K562 (cell line): ENCODE measurements around the gene SLCO3A1. TPM values are rescaled to one million over a fixed set of nuclear protein-coding genes. Genes with fewer than 3 reads are reported as not detected.

ENCODE experiments used
- ATAC-seq: fragments of 200-7000 bp; cut with Tn5 transposase; 3 replicates; pipeline ENCODE4 v1.9.1; 2020; ENCODE audit warnings: moderate library complexity
- BruUV-seq: library from RNA; stranded (reverse); fragments of 400-500 nt; replicated peaks from 2 replicates; lab custom pipeline; 2021; lab: Mats Ljungman, UMichigan
- CTCF ChIA-PET: fragments of 300-600 bp; formaldehyde crosslinking; extraction: SDS; loops from one replicate; lab custom pipeline; 2021; ENCODE audit warnings: low intra/inter-chr PET ratio; lab: Yijun Ruan, JAX
- POLR2A ChIA-PET: fragments of 300-600, 350-650 bp; sonication (Branson Sonifier 250); formaldehyde crosslinking; extraction: SDS; loops from one replicate; lab custom pipeline; 2021; ENCODE audit warnings: antibody characterized with exemption, inconsistent platforms; lab: Yijun Ruan, JAX
- DNase-seq, 4 experiments: peaks; one replicate each; pipeline versions ENCODE4 v3.0.0 to v3.0.0-alpha.2; 2011 to 2018; ENCODE audit warnings: low spot score in 3 of 4, mixed read lengths in 3 of 4; ENCODE audit errors: extremely low read depth in 1 of 4
- FAIRE-seq: peaks from 2 replicates; lab custom pipeline; 2011; peaks lifted over from hg19 to GRCh38; lab: Jason Lieb, UNC
- H2AFZ ChIP-seq: 2 replicates; pipeline ENCODE4 v1.6.0; 2011; ENCODE audit warnings: low read depth, low read length, control low read depth, inconsistent platforms
- H3K27ac ChIP-seq: fragments of 200-600 bp; 3 replicates; pipeline ENCODE4 v1.8.0; 2011; ENCODE audit warnings: low read depth, mild to moderate bottlenecking, control low read depth, inconsistent platforms, low read length, moderate library complexity, mixed read lengths; ENCODE audit errors: extremely low read depth
- H3K27me3 ChIP-seq, 2 experiments: fragments of 300-600 bp in 1 of 2; 2 replicates in 1 of 2; 3 replicates in 1 of 2; pipeline versions ENCODE4 v1.6.0 to v1.8.0; 2011; ENCODE audit warnings: inconsistent platforms in 2 of 2, low read length in 2 of 2, mild to moderate bottlenecking in 1 of 2, mixed read lengths in 1 of 2, moderate library complexity in 1 of 2; ENCODE audit not compliant: control insufficient read depth in 2 of 2, insufficient read depth in 2 of 2
- H3K36me3 ChIP-seq: fragments of 300-600 bp; 3 replicates; pipeline ENCODE4 v1.8.0; 2011; ENCODE audit warnings: mild to moderate bottlenecking, low read length, inconsistent platforms; ENCODE audit not compliant: control insufficient read depth, insufficient read depth
- H3K4me1 ChIP-seq, 2 experiments: fragments of 200-600 bp in 1 of 2; replicated peaks in 1 of 2; 2 replicates in 1 of 2; 3 replicates in 1 of 2; pipeline versions ENCODE4 v1.5.1 to v1.8.0; 2011; ENCODE audit warnings: inconsistent platforms in 2 of 2, low read length in 2 of 2, mild to moderate bottlenecking in 1 of 2, mixed read lengths in 1 of 2, moderate library complexity in 1 of 2; ENCODE audit not compliant: control insufficient read depth in 2 of 2, insufficient read depth in 2 of 2
- H3K4me2 ChIP-seq: 2 replicates; pipeline ENCODE4 v1.6.1; 2011; ENCODE audit warnings: low read length, control low read depth, inconsistent platforms, mixed read lengths; ENCODE audit not compliant: insufficient read depth
- H3K4me3 ChIP-seq: fragments of 200-600 bp; sonication (generic), shearing (Covaris generic); 2 replicates; pipeline ENCODE4 v1.5.1; 2016; ENCODE audit warnings: control low read depth, inconsistent platforms
- H3K79me2 ChIP-seq: fragments of 200-600 bp; 3 replicates; pipeline ENCODE4 v1.8.0; 2011; ENCODE audit warnings: low read length, inconsistent platforms; ENCODE audit not compliant: control insufficient read depth, insufficient read depth
- H3K9ac ChIP-seq, 2 experiments: 2 replicates each; pipeline versions ENCODE4 v1.6.0 to v1.6.1; 2011; ENCODE audit warnings: low read depth in 2 of 2, low read length in 2 of 2, control low read depth in 1 of 2, inconsistent platforms in 1 of 2, mild to moderate bottlenecking in 1 of 2, mixed read lengths in 1 of 2; ENCODE audit not compliant: insufficient read depth in 1 of 2
- H3K9me1 ChIP-seq: one replicate; pipeline ENCODE4 v1.6.0; 2011; ENCODE audit warnings: inconsistent platforms, mild to moderate bottlenecking, low read length, moderate library complexity; ENCODE audit not compliant: control insufficient read depth, insufficient read depth
- H3K9me3 ChIP-seq: replicated peaks from 2 replicates; pipeline ENCODE4 v1.5.1; 2011; ENCODE audit warnings: low read depth, low read length, inconsistent platforms; ENCODE audit not compliant: control insufficient read depth, insufficient read depth
- H4K20me1 ChIP-seq: replicated peaks from 2 replicates; pipeline ENCODE4 v1.6.1; 2011; ENCODE audit warnings: low read length, inconsistent platforms, mixed read lengths; ENCODE audit not compliant: control insufficient read depth, insufficient read depth
- ADNP ChIP-seq: fragments of 200-800 bp; sonication (Bioruptor generic); IDR thresholded peaks from 2 replicates; pipeline ENCODE4 v1.6.1; 2016; ENCODE audit warnings: missing genetic modification characterization, missing compliant biosample characterization
- ARHGAP35 ChIP-seq: fragments of 450-650 bp; IDR thresholded peaks from 2 replicates; pipeline ENCODE4 v1.6.1; 2018; ENCODE audit not compliant: partially characterized antibody
- C11orf30 ChIP-seq: fragments of 450-650 bp; IDR thresholded peaks from 2 replicates; pipeline ENCODE4 v1.6.1; 2016; ENCODE audit warnings: low read depth, mild to moderate bottlenecking
- ELF4 ChIP-seq: fragments of 450-650 bp; formaldehyde crosslinking; IDR thresholded peaks from 2 replicates; pipeline ENCODE4 v1.4.0; 2022; ENCODE audit warnings: missing genetic modification characterization
- EP400 ChIP-seq: fragments of 450-650 bp; IDR thresholded peaks from 2 replicates; pipeline ENCODE4 v1.6.1; 2017; ENCODE audit warnings: antibody characterized with exemption, mild to moderate bottlenecking, moderate library complexity
- FOXA1 ChIP-seq: fragments of 450-650 bp; IDR thresholded peaks from 2 replicates; pipeline ENCODE4 v1.6.1; 2016; ENCODE audit warnings: mild to moderate bottlenecking, borderline replicate concordance
- FOXK1 ChIP-seq: sonication (generic); formaldehyde crosslinking; IDR thresholded peaks from 2 replicates; pipeline ENCODE4 v1.8.0; 2022; ENCODE audit warnings: missing genetic modification reagents, mild to moderate bottlenecking, borderline replicate concordance
- MYBL2 ChIP-seq, 2 experiments: fragments of 450-650 bp in 1 of 2; sonication (generic) in 1 of 2; formaldehyde crosslinking in 1 of 2; IDR thresholded peaks; 2 replicates each; pipeline versions ENCODE4 v1.6.1 to v1.8.1; 2017 to 2022; ENCODE audit warnings: borderline replicate concordance in 1 of 2, inconsistent platforms in 1 of 2, low read depth in 1 of 2, mild to moderate bottlenecking in 1 of 2, missing genetic modification reagents in 1 of 2, moderate library complexity in 1 of 2
- POLR2AphosphoS2 ChIP-seq: IDR thresholded peaks from 2 replicates; pipeline ENCODE4 v1.6.1; 2012; ENCODE audit warnings: low read length, improper control_type of control experiment
- RBFOX2 ChIP-seq: fragments of 200-400 bp; formaldehyde crosslinking; IDR thresholded peaks from 2 replicates; pipeline ENCODE4 v1.6.1; 2017; ENCODE audit warnings: low read depth, mild to moderate bottlenecking, low read length, moderate library complexity
- SP2 ChIP-seq: IDR thresholded peaks from 2 replicates; pipeline ENCODE4 v1.6.1; 2011; ENCODE audit warnings: mild to moderate bottlenecking, low read depth, low read length, moderate library complexity; ENCODE audit not compliant: poor library complexity, severe bottlenecking; ENCODE audit errors: extremely low read depth
- TAF15 ChIP-seq: fragments of 200-400 bp; formaldehyde crosslinking; IDR thresholded peaks from 2 replicates; pipeline ENCODE4 v1.6.1; 2017; ENCODE audit warnings: mild to moderate bottlenecking, low read depth, low read length, moderate library complexity
- ZFPM2 ChIP-seq: fragments of 250-450 bp; sonication (Bioruptor Pico); IDR thresholded peaks from 2 replicates; pipeline ENCODE4 v1.5.1; 2022; ENCODE audit warnings: mild to moderate bottlenecking
- ZNF445 ChIP-seq: fragments of 250-450 bp; sonication (Bioruptor Pico); IDR thresholded peaks from 2 replicates; pipeline ENCODE4 v1.4.0; 2020; ENCODE audit warnings: low read depth, mild to moderate bottlenecking, moderate library complexity
- ZNF75A ChIP-seq: fragments of 450-650 bp; formaldehyde crosslinking; IDR thresholded peaks from 2 replicates; pipeline ENCODE4 v1.4.0; 2020; ENCODE audit warnings: mild to moderate bottlenecking
- WGBS: fragments of 100-300 bp; shearing (Covaris generic); methylation state at CpG from one replicate; pipeline ENCODE4 v1.1.6; 2016; ENCODE audit warnings: low coverage, mixed read lengths; ENCODE audit not compliant: insufficient coverage; ENCODE audit errors: missing lambda C conversion rate; 5-methylcytosine and 5-hydroxymethylcytosine counted together
- in situ Hi-C: fragments of 300-500 bp; cut with MboI; formaldehyde crosslinking; loops from 4 replicates; pipeline ENCODE4 v1.15.0; 2018; ENCODE audit warnings: inconsistent platforms, mixed read lengths
- intact Hi-C: fragments of 100-400 bp; cut with micrococcal nuclease; formaldehyde crosslinking; loops from 2 replicates; pipeline ENCODE4 v1.14.2; 2022
- polyA plus RNA-seq, 8 experiments: library from polyadenylated mRNA; depleted of rRNA in 4 of 8; stranded (reverse) in 5 of 8; unstranded in 3 of 8; fragments of >200 nt; fragmentation: Nextera tagmentation in 2 of 8; fragmentation: Illumina TruSeq in 1 of 8; extraction: Ambion mirVana in 2 of 8; extraction: Trizol in 1 of 8; gene quantifications; 2 replicates each; pipeline versions ENCODE4 v1.2.1 to v1.2.3, GENCODE V29; 2011 to 2014; ENCODE audit warnings: inconsistent platforms in 1 of 8, missing spikeins in 1 of 8
- total RNA-seq, 7 experiments: library from RNA; depleted of rRNA in 6 of 7; stranded (reverse); fragments of >200 nt in 6 of 7; fragmentation: Illumina TruSeq in 2 of 7; extraction: Trizol in 2 of 7; gene quantifications; 2 replicates each; pipeline versions ENCODE4 v1.2.1 to v1.2.3, GENCODE V29; 2011 to 2021; ENCODE audit warnings: low replicate concordance in 1 of 7
- TF ChIP-seq, protein P1 (sequence below), 2 experiments: IDR thresholded peaks; 2 replicates each; pipeline ENCODE4 v1.6.1; 2011; ENCODE audit warnings: borderline replicate concordance in 1 of 2, control low read depth in 1 of 2, low read depth in 1 of 2, low read length in 1 of 2, mild to moderate bottlenecking in 1 of 2, mixed read lengths in 1 of 2, moderate library complexity in 1 of 2; ENCODE audit not compliant: insufficient read depth in 1 of 2, insufficient read length in 1 of 2, poor library complexity in 1 of 2, severe bottlenecking in 1 of 2; ENCODE audit errors: extremely low read depth in 1 of 2

The SLCO3A1 gene
- total and polyA plus RNA-seq, 9 of the 15 experiments (the other 6 are each of a cell fraction or from before 2014, with no cell fraction given) = 0.01 to 0.84 (median 0.06) TPM; not detected in 3

DNA sequence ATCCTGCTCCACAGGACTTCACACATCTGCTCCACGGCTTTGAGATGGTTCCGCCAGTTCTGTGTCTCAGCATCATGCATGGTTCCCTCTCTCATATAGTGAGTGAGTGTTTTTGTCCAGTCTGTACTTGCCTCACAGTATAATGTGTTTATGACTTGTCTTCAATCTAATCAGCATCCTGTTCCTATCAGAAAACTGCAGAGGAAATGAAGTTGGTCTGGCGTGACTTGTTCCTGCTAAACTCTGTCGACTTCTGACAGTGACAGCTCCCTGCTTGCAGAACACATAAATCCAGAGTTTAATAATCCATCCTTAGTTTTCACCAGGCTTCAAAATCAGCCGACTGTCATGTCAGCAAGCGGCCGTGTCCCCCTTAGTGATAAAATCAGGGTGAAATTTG, 222.3 kb downstream of the SLCO3A1 start:
- no peak overlapping the region for H3K27ac ChIP-seq
- DNase-seq (no peak), FAIRE-seq (no peak), ATAC-seq (no peak)
- ChIA-PET CTCF (no interaction called here), POLR2A (no interaction called here)
- H3K27me3 ChIP-seq = peaks cover 2 to 46% of the 10 kb centered on the region in 2 experiments; a peak in 4 of 5 replicates
- H3K9ac ChIP-seq = no peak overlapping the region
- no TSS peak for BruUV-seq
- no peaks in the 10 kb centered on the region for H3K9me3 ChIP-seq
- 0% methylated on average over 7 of the region's 7 CpGs for WGBS
- no peaks in the 10 kb centered on the region for H3K4me1 ChIP-seq
- TF ChIP-seq MYBL2 (IDR thresholded peaks at IDR 0.05; ENCODE audit: low read depth) = no peak
- TF ChIP-seq MYBL2 (CRISPR knock-in tag; IDR thresholded peaks at IDR 0.05; ENCODE audit: borderline replicate concordance) = no peak
- no peak for TF ChIP-seq POLR2AphosphoS2
- no peak for TF ChIP-seq ZNF445 (CRISPR knock-in tag)
- in situ Hi-C loops (no loop called here), intact Hi-C loops (loop anchor here (5.0 kb wide), 2 partner anchors 223 to 368 kb away; partner anchors contain the start of gene SLCO3A1)
- H3K4me3 ChIP-seq = no peak overlapping the region
- H2AFZ ChIP-seq = no peak overlapping the region
- H4K20me1 ChIP-seq = no peaks in the 10 kb centered on the region; the same call in 1 of the 2 replicates
- H3K79me2 ChIP-seq = no peaks in the 10 kb centered on the region
- no peaks in the 10 kb centered on the region for H3K36me3 ChIP-seq
- no peak overlapping the region for H3K4me2 ChIP-seq
- H3K9me1 ChIP-seq = no peaks in the 10 kb centered on the region

DNA sequence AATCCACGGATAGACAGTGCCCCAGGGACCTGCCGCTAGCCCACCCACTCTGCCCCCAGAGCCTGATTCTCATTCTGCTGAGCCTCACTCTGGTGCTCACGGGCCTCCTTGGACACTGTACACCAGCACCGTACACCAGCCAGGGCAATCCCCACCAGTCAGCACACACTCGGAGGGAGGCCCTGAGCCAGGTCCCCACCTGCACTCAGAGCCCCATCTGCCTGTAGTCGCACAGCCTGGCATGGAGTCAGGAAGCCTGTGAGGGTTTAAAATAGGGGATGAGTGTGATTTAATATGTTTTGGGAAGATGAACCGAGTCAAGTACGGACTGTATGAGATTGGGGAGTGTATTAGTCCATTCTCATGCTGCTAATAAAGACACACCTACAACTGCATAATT, 223.0 kb downstream of the SLCO3A1 start:
- Histone ChIP-seq H3K9me1 (no peaks in the 10 kb centered on the region), H3K9ac (no peak overlapping the region), H3K36me3 (no peaks in the 10 kb centered on the region), H2AFZ (no peak overlapping the region), H3K4me2 (no peak overlapping the region), H3K4me3 (no peak overlapping the region), H3K4me1 (no peaks in the 10 kb centered on the region), H4K20me1 (no peaks in the 10 kb centered on the region; the same call in 1 of the 2 replicates), H3K9me3 (no peaks in the 10 kb centered on the region), H3K27ac (no peak overlapping the region), H3K27me3 (peaks cover 0 to 39% of the 10 kb centered on the region in 2 experiments; a peak in 3 of 5 replicates), H3K79me2 (no peaks in the 10 kb centered on the region)
- no peak for FAIRE-seq
- ChIA-PET CTCF (no interaction called here), POLR2A (no interaction called here)
- intact Hi-C loops (loop anchor here (5.0 kb wide), 2 partner anchors 224 to 369 kb away; partner anchors contain the start of gene SLCO3A1), in situ Hi-C loops (no loop called here)
- 4% methylated on average over 8 of the region's 8 CpGs for WGBS
- no peak for ATAC-seq
- BruUV-seq = no TSS peak
- DNase-seq = no peak
- TF ChIP-seq ZNF75A (no peak), ZFPM2 (CRISPR knock-in tag) (no peak), ELF4 (CRISPR knock-in tag) (no peak), RBFOX2 (no peak), SP2 (no peak), EP400 (no peak), FOXK1 (CRISPR knock-in tag) (no peak), ARHGAP35 (no peak), FOXA1 (no peak), ADNP (no peak), TAF15 (no peak), C11orf30 (no peak)
- TF ChIP-seq, protein P1, sequence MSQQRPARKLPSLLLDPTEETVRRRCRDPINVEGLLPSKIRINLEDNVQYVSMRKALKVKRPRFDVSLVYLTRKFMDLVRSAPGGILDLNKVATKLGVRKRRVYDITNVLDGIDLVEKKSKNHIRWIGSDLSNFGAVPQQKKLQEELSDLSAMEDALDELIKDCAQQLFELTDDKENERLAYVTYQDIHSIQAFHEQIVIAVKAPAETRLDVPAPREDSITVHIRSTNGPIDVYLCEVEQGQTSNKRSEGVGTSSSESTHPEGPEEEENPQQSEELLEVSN (IDR thresholded peaks at IDR 0.05; ENCODE audit: borderline replicate concordance in 1 of 2, extremely low read depth in 1 of 2, insufficient read depth in 1 of 2, insufficient read length in 1 of 2, low read depth in 1 of 2, low read length in 1 of 2, poor library complexity in 1 of 2, severe bottlenecking in 1 of 2) = no peak
